Endothelial cell of umbilical vein (primary cell): ENCODE measurements around the gene PERM1. TPM values are rescaled to one million over a fixed set of nuclear protein-coding genes. Genes with fewer than 3 reads are reported as not detected.
A peak's percentile ranks its signal among the peaks of the same experiment; 100 is the strongest.

Experiments
- BruUV-seq: library from RNA; stranded (reverse); fragments of 400-500 nt; replicated peaks from 2 replicates; lab custom pipeline; 2021; lab: Mats Ljungman, UMichigan
- CTCF ChIA-PET: fragments of 300-600, 350-600 bp; sonication (Branson Sonifier 250); formaldehyde crosslinking; loops from one replicate; lab custom pipeline; 2021; ENCODE audit warnings: antibody characterized with exemption, inconsistent platforms; lab: Charles Lee
- POLR2A ChIA-PET: fragments of 300-600, 350-600 bp; sonication (Branson Sonifier 250); formaldehyde crosslinking; loops from one replicate; lab custom pipeline; 2021; ENCODE audit warnings: antibody characterized with exemption, inconsistent platforms; lab: Charles Lee
- DNase-seq: peaks from one replicate; pipeline ENCODE4 v3.0.0-alpha.2; 2011; ENCODE audit warnings: low read depth, low spot score
- FAIRE-seq: peaks from 2 replicates; lab custom pipeline; 2011; peaks lifted over from hg19 to GRCh38; lab: Jason Lieb, UNC
- H2AFZ ChIP-seq: 2 replicates; pipeline ENCODE4 v1.6.0; 2012; ENCODE audit warnings: low read depth, low read length, control low read depth, inconsistent platforms
- H3K27ac ChIP-seq: 2 replicates; pipeline ENCODE4 v1.5.1; 2011; ENCODE audit warnings: low read depth, mild to moderate bottlenecking, control low read depth, low read length, moderate library complexity; ENCODE audit not compliant: insufficient read depth
- H3K27me3 ChIP-seq, 2 experiments: 2 replicates each; pipeline versions ENCODE4 v1.6.0 to v1.6.1; 2011; ENCODE audit warnings: low read length in 2 of 2, mixed read lengths in 1 of 2; ENCODE audit not compliant: control insufficient read depth in 2 of 2, insufficient read depth in 2 of 2
- H3K36me3 ChIP-seq, 2 experiments: 2 replicates in 1 of 2; 3 replicates in 1 of 2; pipeline ENCODE4 v1.5.1; 2011; ENCODE audit warnings: low read length in 2 of 2, mild to moderate bottlenecking in 1 of 2, moderate library complexity in 1 of 2; ENCODE audit not compliant: control insufficient read depth in 2 of 2, insufficient read depth in 2 of 2; ENCODE audit errors: extremely low read depth in 1 of 2
- H3K4me1 ChIP-seq: 3 replicates; pipeline ENCODE4 v1.5.1; 2011; ENCODE audit warnings: mild to moderate bottlenecking, low read length; ENCODE audit not compliant: control insufficient read depth, insufficient read depth; ENCODE audit errors: extremely low read depth
- H3K4me2 ChIP-seq: 2 replicates; pipeline ENCODE4 v1.6.1; 2011; ENCODE audit warnings: low read length, control low read depth, mixed read lengths; ENCODE audit not compliant: insufficient read depth
- H3K4me3 ChIP-seq, 3 experiments: fragments of 200-600 bp in 1 of 3; sonication (generic), shearing (Covaris generic) in 1 of 3; replicated peaks in 1 of 3; 2 replicates each; pipeline ENCODE4 v1.5.1; 2011 to 2016; ENCODE audit warnings: control low read depth in 3 of 3, low read length in 3 of 3, mild to moderate bottlenecking in 2 of 3, inconsistent platforms in 1 of 3, low read depth in 1 of 3, moderate library complexity in 1 of 3; ENCODE audit not compliant: insufficient read depth in 1 of 3
- H3K79me2 ChIP-seq: 2 replicates; pipeline ENCODE4 v1.6.0; 2012; ENCODE audit warnings: low read length, inconsistent platforms; ENCODE audit not compliant: control insufficient read depth, insufficient read depth
- H3K9ac ChIP-seq: replicated peaks from 2 replicates; pipeline ENCODE3; 2011; ENCODE audit warnings: low read length, control low read depth; ENCODE audit not compliant: insufficient read depth; ENCODE audit errors: extremely low read depth
- H3K9me1 ChIP-seq: replicated peaks from 3 replicates; pipeline ENCODE4 v1.6.0; 2011; ENCODE audit warnings: mild to moderate bottlenecking, low read length; ENCODE audit not compliant: control insufficient read depth, insufficient read depth; ENCODE audit errors: extremely low read depth
- H3K9me3 ChIP-seq: replicated peaks from 2 replicates; pipeline ENCODE4 v1.5.1; 2012; ENCODE audit warnings: low read length, inconsistent platforms; ENCODE audit not compliant: control insufficient read depth, insufficient read depth
- H4K20me1 ChIP-seq: replicated peaks from 2 replicates; pipeline ENCODE3; 2011; ENCODE audit warnings: mild to moderate bottlenecking, low read length; ENCODE audit not compliant: control insufficient read depth, insufficient read depth; ENCODE audit errors: extremely low read depth
- EZH2 ChIP-seq: IDR thresholded peaks from 2 replicates; pipeline ENCODE4 v1.6.1; 2012; ENCODE audit warnings: borderline replicate concordance, low read depth, mild to moderate bottlenecking, moderate library complexity, low read length, inconsistent platforms; ENCODE audit not compliant: severe bottlenecking
- GATA2 ChIP-seq: IDR thresholded peaks from 2 replicates; pipeline ENCODE4 v1.7.0; 2011; ENCODE audit warnings: low read depth, mild to moderate bottlenecking, moderate library complexity, mixed read lengths, low read length; ENCODE audit not compliant: insufficient read length, insufficient read depth
- POLR2AphosphoS5 ChIP-seq: IDR thresholded peaks from 2 replicates; pipeline ENCODE4 v1.6.1; 2012; ENCODE audit warnings: low read depth, mild to moderate bottlenecking, control low read depth, low read length, moderate library complexity; ENCODE audit not compliant: insufficient read depth
- dilution Hi-C: fragments of 300-500 bp; cut with MboI; formaldehyde crosslinking; loops from one replicate; pipeline ENCODE4 v1.15.0; 2019; ENCODE audit warnings: low sequenced_read_pairs; ENCODE audit not compliant: extremely low pct_ligation_motif_present
- intact Hi-C: fragments of 100-400 bp; cut with micrococcal nuclease; formaldehyde crosslinking; loops from one replicate; pipeline ENCODE4 v1.10.0; 2022
- polyA plus RNA-seq, 4 experiments: library from polyadenylated mRNA; depleted of rRNA in 3 of 4; stranded (reverse) in 3 of 4; unstranded in 1 of 4; fragments of >200 nt; gene quantifications; 2 replicates each; pipeline versions ENCODE4 v1.2.1 to v1.2.3, GENCODE V29; 2011 to 2012; ENCODE audit warnings: missing spikeins in 1 of 4
- total RNA-seq: library from RNA; stranded (reverse); gene quantifications from 2 replicates; pipeline ENCODE4 v1.2.3, GENCODE V29; 2021
- TF ChIP-seq, protein P1 (sequence below): IDR thresholded peaks from 2 replicates; pipeline ENCODE4 v1.6.1; 2011; ENCODE audit not compliant: insufficient read depth, insufficient read length

PERM1 gene
- total and polyA plus RNA-seq, 2 donors (not counting 3 experiments of a cell fraction or from before 2014, with no cell fraction given) = not detected

DNA sequence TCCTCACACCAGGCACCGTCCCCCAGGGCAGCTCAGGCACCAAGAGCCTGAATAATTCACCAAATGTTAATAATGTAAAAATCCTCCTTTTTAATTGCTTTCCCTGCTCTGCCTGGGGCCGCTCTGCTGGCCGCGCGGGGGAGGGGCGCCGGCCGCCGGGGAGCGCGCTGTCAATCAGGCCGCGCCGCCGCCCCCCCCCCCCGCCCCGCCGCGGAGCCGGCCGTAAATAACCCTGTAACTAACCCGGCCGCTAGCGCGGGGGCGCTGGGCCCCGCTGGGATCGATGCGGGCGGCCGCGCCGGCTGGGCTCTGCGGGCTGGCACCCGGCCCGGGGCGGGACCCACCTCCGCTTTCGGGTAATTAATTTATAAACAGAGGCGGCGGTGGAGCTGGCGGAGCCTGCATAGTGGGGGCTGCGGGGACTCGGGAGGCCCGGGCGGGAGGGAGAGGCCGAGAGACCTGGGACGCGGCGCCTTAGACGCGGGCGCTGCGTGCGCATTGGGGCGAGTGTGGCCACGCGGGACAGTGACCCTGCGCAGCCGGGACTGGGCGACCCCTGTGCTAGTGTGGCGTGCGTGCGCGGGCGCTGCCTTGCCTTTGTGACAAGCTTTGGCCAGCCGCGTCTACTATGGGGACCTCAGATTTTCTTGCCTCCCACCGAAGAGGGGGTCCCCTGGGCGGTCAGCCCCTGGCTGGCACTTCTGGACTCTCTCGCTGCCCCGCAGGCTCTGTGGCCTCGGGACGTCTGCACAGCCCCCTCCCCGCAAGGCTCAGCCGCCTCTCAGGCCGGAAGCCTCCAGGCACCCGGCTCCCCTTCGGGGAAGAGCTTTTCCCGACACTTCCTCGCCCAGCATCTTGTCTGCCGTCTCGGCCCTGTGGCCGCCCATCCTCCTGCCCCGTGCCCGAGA is 41.5 kb downstream of the PERM1 start:
- Histone ChIP-seq H3K9ac (no peak overlapping the region), H3K36me3 (peaks cover 0 to 4% of the 10 kb centered on the region in 2 experiments), H3K4me1 (peaks cover 12% of the 10 kb centered on the region), H3K27ac (no peak overlapping the region), H3K9me1 (no peaks in the 10 kb centered on the region), H4K20me1 (no peaks in the 10 kb centered on the region), H2AFZ (peak overlapping the region; percentile 7), H3K79me2 (no peaks in the 10 kb centered on the region), H3K27me3 (peaks cover 12 to 36% of the 10 kb centered on the region in 2 experiments), H3K4me2 (peak overlapping the region; percentile 11), H3K4me3 (peak overlapping the region in 1 of 3 experiments; percentile 14), H3K9me3 (no peaks in the 10 kb centered on the region)
- intact Hi-C loops = loop anchor here (2.0 kb wide), 1 partner anchor 20 kb away; the partner anchor contains the start of gene KLHL17
- DNase-seq (peak; percentile 28), FAIRE-seq (no peak)
- TF ChIP-seq, protein P1, sequence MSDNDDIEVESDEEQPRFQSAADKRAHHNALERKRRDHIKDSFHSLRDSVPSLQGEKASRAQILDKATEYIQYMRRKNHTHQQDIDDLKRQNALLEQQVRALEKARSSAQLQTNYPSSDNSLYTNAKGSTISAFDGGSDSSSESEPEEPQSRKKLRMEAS = no peak
- TF ChIP-seq GATA2 (no peak), POLR2AphosphoS5 (no peak), EZH2 (no peak)
- dilution Hi-C loops = no loop called here
- POLR2A ChIA-PET = no interaction called here
- BruUV-seq = no TSS peak
- CTCF ChIA-PET = interaction anchor here (0.6 to 3.2 kb wide), 8 partner anchors 9 to 502 kb away, joined by 3 to 14 read pairs (median 4); partner anchors contain the start of gene PLEKHN1
